Ramos (cell line): ENCODE measurements around the gene PPIB.
"Not testable (repeated sequence)": the region's sequence is repeated elsewhere in the genome, so short reads cannot be mapped to it uniquely, and the experiment has no call there.

ENCODE experiments used
- in situ Hi-C: fragments of 300-500 bp; cut with MboI; formaldehyde crosslinking; loops from one replicate; pipeline ENCODE4 v1.14.3; 2022; ENCODE audit warnings: low sequenced_read_pairs; ENCODE audit not compliant: unreplicated experiment

Gene PPIB

DNA sequence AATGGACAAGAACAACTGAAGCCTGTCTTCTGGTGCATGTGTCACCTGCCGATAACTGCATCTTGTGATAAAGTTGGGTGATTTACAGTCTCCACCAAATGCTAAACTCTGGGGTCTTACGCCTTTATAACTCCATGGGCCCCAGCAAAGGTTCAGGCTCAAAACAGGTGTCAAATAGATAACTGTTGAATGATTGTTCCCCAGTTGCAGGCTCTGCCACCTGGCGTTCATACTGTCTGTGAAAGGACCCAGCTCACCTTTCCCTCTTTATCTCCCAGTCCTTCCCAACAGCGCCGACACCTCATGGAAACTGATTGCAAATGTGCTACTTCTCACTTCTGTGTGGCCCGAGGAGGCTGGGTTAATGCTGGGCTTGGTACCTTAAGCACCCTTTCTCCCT, 19.5 kb downstream of the PPIB start:
- in situ Hi-C loops = no loop called here

DNA sequence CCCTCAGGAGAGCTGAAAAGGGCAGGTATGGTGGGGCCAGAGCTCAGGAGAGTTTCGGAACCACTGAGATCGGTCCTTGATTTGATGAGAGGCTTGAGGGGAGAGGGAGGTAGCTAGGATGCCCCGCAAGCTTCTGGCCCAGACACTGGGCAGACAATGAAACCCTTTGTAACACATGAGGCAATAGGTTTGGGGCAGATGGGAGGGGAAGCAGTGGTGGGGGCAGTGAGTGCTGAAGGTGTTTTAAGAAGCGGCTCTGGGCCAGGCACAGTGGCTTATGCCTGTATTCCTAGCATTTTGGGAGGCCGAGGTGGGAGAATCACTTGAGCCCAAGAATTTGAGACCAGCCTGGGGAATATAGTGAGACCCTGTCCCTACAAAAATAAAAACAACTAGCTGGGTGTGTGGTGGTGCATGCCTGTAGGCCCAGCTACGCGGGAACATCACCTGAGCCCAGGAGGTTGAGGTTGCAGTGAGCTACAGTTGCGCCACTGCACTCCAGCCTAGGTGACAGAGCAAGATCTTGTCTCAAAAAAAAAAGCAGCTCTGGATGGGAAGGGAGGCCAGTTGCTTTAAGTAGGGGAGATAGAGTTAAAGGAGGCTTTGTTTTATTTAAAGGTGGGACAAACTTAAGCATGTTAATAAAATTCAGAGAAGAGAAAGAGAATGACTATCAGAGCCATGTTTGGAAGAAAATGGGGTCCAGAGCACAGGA, 20.9 kb downstream of the PPIB start:
- in situ Hi-C loops = no loop called here

DNA sequence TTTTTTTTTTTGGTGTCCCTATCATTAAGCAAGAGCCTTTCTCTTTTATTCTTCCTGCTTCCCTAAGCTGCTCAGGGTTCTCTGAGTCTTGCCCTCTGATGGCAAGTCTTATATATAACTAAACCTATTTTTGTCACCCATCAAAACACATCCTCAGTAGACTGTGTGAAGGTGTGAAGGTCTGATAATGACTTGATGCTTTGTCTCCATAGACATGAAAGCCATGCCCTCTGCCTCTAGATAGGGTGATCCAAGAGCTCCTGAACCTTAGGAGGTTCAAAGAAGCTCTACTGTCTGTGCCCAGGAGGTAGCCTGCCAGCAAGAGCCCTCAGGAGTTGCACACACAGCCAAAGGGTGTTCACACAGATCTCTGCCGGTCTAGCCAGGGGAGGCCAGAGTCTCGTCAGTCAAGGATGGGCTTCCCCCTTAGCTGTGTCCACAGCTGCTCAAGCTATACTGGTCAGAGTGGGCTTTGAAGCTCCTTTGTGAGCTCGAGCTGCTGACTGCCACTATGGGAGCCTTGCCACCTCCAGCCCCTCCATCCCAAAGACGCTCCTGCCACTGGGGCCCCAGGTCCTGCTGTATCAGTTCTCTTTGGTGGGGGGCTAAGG, 24.4 kb downstream of the PPIB start:
- in situ Hi-C loops = no loop called here

DNA sequence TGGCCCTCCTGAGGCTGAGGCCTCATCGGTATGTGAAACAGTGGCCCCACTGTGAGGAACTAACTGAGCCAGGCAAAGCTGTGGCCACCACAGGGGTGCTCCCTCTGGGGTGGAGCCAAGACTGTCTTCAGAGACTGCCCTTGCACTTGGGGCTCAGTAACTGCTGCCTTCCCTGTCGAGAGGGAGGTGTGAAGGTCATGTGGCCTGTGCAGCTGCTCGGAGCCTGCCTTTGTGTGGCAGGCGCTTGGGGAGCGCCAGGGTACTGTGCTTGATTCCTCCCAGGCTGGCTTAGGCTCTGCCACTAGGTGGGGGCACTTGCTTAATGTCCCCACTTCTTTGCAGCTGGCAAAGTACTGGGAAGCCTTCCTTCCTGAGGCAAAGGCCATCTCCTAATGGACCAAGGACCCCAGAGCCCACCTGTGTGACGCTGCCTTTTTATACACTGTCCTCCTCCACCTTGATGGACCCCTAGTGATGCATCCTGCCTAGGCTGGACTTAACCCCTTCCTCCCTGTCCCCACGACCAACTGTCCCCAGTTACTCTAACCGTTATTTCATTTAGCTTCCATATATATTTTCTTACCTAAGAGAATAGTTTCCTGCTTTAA, 25.5 kb downstream of the PPIB start:
- in situ Hi-C loops = no loop called here

DNA sequence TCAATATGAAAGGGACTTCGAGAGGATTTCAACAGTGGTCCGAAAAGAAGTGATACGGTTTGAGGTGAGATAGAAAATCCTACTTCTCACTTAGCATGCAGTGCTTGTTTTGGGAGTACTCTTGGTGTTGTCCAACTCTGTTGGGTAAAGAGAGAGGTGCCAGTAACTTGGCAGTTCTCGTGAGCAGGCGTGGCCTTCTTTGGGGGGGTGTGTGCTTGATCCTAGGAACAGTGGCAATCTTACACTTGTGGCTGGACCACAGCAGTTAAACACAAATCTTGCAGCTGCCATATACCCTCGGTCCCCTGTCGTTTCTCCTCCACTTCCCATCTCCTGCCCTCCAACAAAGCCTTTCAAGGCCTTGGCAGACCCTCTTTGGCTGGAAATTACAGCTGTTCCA, 26.5 kb downstream of the PPIB start:
- in situ Hi-C loops = no loop called here

DNA sequence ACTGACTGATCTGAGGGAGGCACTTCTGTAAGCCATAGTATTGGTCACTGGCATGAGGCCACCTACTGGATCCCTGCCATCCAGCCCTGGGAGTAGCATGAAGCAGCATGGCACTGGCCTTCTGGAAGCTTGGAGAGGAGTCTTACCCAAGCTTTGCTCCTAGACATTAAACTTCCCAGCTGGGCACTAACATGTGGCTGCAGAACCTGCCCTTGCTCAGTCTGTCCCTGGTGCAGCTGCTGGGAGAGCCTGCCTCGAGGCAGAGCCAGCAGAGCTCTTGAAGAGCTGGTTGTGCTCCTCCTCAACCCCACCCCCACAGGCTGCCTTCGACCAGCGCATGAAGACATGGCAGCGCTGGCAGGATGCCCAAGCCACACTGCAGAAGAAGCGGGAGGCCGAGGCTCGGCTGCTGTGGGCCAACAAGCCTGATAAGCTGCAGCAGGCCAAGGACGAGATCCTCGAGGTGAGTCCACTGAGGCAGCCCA, 28.4 kb downstream of the PPIB start:
- in situ Hi-C loops = no loop called here

DNA sequence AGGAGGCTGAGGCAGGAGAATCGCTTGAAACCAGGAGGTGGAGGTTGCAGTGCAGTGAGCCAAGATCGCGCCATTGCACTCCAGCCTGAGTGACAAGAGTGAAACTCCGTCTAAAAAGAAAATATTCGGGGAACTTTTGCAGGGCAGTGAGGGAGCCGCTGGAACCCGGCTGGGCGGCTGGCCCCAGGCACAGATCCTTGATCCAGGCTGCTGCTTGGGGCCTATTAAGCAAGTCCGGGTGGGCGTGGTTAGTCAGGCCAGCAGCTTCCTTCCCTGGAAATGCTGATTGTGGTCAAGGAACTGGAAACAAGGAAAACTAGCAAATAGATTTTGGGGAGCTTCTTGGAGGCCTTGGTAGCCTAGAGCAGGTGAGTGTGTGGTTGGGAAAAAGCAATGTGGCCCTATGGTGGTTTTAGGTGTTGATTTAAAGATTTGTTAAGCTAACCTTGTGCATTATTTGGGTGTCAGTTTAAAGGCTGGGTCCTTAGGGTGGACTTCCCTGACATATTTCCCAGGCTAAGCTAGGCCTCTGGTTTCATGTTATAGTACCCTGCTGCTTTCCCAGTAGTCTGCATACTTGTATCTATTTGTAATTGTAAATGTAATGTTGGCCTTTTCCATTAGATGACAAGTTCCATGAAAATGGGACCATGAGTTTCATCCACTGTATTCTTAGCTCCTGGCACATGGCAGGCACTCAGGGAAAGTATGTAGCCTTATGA, 29.0 kb downstream of the PPIB start:
- in situ Hi-C loops = no loop called here

DNA sequence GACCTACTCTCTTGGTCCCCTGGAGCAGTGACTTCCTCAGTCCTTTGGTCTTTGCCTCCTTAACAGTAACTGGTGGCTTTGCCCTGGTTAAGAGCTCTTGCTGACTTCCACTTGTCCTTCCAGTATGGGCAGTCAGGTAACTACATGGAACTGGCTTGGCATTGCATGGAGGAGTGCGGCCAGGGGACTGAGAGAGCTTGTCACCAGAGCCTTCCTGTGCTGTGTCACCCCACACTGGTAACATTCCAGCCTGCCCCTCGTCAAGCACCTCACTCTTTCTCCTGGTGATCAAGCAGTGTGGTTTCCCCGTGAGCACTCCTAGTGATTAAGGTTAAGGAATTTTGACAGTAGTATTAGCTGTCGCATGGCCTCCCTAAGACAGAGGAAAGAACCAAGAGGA, 30.6 kb downstream of the PPIB start:
- in situ Hi-C loops = no loop called here

DNA sequence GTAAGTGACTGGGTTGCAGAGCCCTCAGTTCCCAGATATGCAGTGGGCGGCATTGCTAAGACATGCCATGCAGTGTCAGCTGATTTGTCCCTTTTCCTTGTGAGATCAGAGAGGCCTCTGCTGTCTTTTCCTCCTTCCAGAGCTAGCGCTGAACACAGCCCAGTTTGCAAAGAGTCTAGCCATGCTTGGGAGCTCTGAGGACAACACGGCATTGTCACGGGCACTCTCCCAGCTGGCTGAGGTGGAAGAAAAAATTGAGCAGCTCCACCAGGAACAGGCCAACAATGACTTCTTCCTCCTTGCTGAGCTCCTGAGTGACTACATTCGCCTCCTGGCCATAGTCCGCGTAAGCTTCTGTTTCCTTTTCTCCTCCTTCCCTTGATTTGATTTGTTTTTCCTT, 31.3 kb downstream of the PPIB start:
- in situ Hi-C loops = no loop called here

DNA sequence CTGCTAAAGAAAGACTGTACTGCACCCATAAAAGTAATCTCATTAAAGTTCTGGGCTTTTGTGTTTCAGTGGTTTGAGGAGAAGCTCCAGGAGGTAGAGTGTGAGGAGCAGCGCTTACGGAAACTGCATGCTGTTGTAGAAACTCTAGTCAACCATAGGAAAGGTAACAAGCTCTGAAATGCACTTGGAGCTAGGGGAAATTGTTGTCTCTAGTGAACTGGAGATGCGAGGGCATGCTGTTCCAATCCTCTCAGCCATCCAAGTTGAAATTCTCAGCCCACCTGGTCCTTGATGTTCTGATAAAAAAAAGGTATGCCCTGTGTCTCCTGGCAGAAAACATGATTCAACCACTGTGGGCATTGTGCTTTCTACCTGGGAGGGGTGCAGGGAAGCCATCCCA, 32.7 kb downstream of the PPIB start:
- in situ Hi-C loops = no loop called here

DNA sequence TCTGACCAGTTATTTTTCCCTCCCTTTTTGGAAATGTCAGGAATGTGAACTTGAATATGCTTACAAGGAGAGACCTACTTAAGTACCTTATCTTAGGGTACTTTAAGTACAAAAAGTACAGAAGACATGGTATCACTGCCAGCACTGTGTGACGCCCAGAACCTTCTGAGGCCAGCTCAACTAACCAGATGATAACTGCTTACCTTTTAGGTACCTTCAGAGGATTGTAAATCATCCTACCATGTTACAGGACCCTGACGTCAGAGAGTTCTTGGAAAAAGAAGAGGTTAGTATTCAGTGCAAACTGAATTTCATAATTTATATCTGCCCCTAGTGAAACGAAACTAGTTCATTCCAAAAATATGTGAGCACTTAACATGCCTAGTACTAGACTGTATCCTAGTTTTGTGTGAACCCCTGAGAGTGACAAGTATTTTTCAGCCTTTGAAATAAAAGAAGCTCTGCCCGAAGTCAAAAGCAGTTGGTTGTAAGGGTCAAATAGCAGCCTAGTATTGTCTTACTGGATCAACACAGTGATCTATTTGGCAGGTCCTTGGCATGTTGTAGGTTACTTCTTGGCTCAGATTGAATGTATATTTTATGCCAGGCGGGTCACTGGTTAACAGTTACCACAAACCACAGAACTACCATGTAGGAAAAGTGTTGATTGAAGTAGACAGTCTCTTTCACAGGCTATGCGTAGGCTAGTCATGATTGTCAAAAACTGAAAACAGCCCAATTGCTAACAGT, 35.1 kb downstream of the PPIB start:
- in situ Hi-C loops = no loop called here

DNA sequence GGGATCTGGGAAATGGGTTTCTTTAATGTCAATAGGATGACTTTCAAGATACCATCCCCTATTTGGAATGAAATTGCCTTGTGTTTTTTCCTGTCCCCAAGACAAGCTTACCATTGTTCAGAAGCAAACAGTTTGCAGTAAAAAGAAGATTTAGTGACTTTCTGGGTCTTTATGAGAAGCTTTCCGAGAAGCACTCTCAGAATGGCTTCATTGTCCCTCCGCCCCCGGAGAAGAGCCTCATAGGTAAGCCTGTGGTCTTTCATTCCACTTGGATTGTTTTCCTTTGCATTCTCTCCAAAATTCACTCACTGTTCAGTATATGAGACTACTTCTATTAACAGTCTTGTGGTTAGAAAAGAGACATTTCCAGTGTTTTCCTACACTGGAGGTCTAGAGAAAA, 36.8 kb downstream of the PPIB start:
- in situ Hi-C loops = no loop called here

DNA sequence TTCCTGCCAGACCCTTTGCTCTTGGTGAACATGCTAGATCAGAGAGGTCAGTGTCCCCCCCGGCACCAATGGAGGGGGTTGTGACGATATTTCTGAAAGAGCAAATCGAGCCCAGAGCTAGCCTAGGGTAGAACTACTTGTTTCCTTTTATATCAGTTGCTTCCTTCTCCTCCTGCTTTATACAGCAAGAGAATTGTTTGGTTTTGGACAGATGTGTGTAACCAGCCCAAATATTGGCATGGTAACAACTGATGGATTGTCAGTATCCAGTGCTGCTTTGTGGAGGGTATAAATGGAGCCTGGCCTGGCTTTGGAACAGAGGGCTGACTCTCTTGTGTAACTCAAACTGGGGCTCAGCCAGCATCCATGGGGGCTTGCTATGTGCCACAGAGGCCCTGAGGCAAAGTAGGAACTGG, 39.9 kb downstream of the PPIB start:
- in situ Hi-C loops = no loop called here

DNA sequence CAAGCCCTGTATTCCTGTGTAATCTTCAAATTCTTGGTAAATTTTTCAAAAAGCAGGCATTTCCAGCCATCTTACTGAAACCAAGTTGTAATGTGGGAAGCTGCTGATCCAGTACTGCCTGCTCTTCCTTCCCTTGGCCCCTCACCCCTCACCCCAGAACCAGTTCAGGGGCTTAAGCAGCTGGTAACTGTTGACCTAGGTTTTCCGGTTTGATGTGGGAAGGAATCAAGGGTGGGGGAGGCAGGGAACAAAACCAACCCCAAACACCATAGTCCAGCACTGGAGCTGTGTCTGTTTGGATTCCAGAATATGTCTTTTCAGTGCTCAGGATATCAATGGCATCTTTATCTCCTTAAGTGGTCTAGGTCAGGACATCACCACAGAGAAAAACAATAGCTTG, 40.4 kb downstream of the PPIB start:
- in situ Hi-C loops = no loop called here

DNA sequence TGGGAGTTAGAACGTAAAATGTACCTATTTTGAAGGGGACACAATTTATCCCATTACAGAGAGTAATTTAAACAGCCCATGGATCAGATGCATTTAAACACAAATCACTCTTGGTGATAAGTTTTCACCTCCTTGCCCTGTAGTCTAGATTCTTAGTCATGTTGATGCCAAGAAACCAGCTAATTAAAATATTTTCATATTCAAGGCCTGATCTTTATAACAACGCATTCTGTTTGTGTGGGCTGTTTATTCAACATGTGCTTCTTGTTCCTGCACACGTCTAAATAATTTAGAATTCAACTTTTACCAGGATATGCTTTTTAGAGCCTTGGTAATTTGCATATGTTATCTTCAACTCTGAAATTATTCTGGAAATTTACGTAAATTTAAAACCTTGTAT, 41.2 kb downstream of the PPIB start:
- in situ Hi-C loops = no loop called here

DNA sequence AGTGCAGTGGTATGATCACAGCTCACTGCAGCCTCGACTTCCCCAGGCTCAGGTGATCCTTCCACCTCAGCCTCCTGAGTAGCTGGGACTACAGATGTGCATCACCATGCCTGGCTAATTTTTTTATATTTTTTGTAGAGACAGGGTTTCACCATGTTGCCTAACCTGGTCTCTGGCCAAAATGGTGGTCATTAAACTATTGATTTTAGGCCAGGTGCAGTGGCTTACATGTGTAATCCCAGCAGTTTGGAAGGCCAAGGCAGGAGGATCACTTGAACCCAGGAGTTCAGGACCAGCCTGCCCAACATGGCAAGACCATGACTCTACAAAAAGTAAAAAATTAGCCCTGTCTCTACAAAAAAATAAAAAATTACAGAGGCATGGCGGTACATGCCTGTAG, 42.5 kb downstream of the PPIB start:
- in situ Hi-C loops = not testable (repeated sequence)

DNA sequence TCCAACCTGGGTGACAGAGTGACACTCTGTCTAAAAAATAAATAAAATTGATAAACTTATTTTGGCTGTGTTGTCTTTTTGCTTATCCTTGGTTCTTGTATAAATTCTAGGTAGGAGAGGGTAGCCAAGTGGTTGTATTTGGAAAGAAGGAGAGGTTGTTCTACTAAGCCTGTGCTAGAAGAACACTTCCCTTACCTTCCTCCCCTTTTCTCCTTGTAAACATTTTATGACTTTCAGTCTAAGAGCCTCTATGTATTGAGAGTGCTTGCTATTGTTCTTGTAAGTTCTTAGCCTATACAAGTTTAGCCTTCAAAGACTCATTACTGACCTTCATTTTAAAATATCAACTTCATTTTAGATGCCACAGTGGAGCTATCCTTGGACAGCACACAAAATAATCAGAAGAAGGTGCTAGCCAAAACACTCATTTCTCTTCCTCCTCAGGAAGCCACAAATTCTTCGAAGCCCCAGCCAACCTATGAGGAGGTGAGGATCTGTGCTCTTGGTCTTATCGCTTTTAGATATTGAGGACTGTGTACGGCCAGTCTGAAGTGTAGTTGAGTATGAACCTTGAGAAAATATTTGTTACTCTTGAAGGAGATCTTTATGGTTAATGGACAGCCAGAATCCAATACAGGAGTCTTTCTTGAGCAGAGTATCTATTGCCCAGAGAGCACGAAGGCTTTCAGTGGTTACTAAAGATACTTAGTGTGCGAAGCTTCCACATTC, 44.9 kb downstream of the PPIB start:
- in situ Hi-C loops = no loop called here

DNA sequence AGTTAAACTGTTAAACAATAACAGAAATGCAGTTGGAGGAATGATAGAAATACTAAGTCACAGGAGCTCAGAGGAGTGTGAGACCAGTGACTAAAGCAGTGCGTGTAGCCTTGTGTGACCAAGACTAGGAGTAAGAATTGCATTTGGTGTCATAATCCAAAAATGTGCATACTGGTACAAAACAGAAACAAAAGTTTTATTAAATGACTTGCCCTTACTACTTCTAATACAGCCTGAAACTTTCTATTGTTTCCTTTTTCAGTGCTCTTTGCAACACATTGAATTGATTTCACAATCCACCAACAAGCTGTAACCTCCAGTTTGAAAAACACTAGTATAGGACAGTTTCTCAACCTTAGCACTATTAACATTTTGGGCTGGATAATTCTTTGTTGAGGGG, 49.9 kb downstream of the PPIB start:
- in situ Hi-C loops = no loop called here

DNA sequence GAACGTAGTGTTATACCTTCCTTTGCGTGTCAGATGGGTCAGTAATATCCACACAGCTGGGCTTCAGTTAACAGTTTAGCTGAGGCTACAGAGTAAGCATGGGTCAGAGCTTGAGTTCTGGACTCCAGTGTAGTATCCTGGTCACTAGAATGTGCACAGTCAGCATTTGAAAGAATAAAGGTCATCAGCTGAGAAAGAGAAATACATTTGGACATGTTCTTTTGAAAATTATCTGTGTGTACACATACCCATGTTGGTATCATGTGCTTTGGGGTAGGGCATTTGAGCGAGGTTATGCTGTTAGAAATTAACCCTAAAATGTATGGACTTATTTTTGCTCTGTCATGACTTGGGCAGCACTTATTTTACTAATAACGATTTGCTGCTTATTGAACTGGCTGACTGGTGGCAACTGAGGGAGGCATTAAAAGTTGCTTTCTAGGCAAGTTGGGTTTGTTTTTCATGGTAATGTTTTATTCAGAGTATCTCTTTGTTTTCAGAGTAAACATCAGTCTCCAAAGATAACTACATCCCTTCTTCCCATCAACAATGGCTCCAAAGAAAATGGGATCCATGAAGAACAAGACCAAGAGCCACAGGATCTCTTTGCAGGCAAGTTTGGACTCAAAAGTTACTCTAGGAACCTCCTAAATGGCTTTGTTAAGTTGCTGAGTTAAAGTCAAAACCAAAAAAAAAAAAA, 50.6 kb downstream of the PPIB start:
- in situ Hi-C loops = no loop called here
